ENCODE measurements around the gene CROCC2.

Gene CROCC2

DNA sequence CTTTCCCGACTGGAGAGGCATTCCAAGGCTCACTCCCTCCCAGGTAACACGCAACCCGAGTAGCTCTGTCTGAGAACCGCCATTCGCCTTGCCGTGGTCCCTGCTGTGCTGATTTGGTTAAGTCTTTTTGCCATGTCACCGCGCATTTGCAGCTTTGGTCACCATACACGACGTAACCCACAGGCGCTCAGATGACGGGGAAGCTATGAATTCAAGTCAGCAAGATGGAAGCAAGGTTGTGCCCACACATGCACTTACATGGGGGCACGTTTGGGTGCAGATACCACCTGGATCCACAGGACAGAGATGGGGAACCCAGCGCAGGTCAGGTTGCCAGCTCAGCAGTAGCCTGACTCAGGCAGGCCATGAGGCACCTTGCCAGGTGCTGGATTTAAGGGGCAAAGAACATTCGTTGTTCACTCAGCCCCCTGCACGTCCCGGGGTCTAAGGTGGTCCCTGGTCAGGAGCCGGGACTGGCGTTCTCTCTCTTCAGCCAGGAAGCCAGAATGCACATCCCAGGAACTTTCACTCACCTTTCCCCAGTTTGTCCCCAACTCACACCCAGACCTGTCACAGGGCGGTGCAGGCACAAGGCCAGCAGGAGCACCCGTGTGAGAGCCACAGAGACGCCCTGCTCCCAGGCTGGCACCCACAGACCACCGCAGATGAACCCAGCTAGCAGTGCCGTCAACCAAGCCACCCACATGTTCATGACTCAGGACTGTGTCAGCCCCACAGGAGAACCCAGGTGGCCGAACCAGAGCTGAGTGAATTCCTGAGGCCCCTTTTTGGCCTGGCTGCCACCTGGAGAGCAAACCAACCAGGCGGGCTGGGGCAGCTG lies 112.1 kb downstream of the CROCC2 start:
- Histone ChIP-seq H2AFZ (ENCODE audit: low read length) (no peak overlapping the region), H3K27ac (ENCODE audit: low read depth, low read length, poor library complexity, severe bottlenecking) (no peak overlapping the region), H3K4me2 (ENCODE audit: low read length) (no peak overlapping the region), H3F3A (ENCODE audit: insufficient read depth, low read length) (no peaks in the 10 kb centered on the region), H3K9me3 (ENCODE audit: low read length) (no peaks in the 10 kb centered on the region; the same call in 1 of the 2 replicates), H3K4me3 (ENCODE audit: low read depth, low read length, poor library complexity, severe bottlenecking) (no peak overlapping the region), H3K36me3 (ENCODE audit: insufficient read depth, low read length) (no peaks in the 10 kb centered on the region), H3K4me1 (ENCODE audit: insufficient read depth, low read length, severe bottlenecking) (no peaks in the 10 kb centered on the region), H3K27me3 (ENCODE audit: insufficient read depth, low read length) (no peaks in the 10 kb centered on the region), H3K9me2 (ENCODE audit: low read depth, low read length) (no peaks in the 10 kb centered on the region), H3K9ac (ENCODE audit: low read length) (no peak overlapping the region), H4K20me1 (ENCODE audit: insufficient read depth, low read length) (no peaks in the 10 kb centered on the region), H3K79me2 (ENCODE audit: insufficient read depth, low read length) (no peaks in the 10 kb centered on the region)
- TF ChIP-seq, protein P1, sequence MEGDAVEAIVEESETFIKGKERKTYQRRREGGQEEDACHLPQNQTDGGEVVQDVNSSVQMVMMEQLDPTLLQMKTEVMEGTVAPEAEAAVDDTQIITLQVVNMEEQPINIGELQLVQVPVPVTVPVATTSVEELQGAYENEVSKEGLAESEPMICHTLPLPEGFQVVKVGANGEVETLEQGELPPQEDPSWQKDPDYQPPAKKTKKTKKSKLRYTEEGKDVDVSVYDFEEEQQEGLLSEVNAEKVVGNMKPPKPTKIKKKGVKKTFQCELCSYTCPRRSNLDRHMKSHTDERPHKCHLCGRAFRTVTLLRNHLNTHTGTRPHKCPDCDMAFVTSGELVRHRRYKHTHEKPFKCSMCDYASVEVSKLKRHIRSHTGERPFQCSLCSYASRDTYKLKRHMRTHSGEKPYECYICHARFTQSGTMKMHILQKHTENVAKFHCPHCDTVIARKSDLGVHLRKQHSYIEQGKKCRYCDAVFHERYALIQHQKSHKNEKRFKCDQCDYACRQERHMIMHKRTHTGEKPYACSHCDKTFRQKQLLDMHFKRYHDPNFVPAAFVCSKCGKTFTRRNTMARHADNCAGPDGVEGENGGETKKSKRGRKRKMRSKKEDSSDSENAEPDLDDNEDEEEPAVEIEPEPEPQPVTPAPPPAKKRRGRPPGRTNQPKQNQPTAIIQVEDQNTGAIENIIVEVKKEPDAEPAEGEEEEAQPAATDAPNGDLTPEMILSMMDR (IDR thresholded peaks at IDR 0.05; ENCODE audit: low read length): no peak
- TF ChIP-seq EZH2 (IDR thresholded peaks at IDR 0.05; ENCODE audit: borderline replicate concordance, low read length): no peak

DNA sequence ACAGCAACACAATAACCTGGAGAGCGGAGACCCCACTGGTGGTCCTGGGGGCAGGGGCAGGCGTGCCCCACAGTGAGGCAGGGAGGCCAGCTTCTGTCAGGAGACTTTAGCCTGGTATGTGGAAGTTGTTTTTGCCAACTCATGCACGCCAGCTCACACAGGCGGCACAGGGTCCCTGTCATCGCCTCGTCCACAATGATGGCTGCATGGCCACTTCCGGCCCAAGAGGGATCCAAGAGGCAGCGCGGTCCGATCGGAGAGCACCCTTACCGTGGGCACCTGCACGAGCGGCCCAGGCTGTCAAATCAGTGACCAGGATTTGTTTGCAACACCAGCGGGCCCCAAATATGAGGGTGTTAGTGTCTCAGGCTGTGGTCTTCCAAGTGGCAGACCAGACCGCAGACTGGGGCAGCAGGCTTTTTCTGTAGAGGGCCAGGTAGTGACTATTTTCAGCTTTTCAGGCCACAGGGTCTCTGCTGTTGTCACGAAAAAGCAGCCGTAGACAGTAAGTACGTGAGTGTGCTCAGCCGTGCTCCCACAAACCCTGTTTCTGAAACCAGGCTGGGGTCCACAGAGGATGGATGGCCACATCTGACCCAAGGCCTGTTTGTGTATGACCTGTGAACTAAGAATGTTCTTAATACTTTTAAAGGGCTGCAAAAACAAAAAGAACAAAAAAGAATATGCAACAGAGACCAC lies 113.5 kb downstream of the CROCC2 start:
- Histone ChIP-seq H3K27ac (ENCODE audit: low read depth, low read length, poor library complexity, severe bottlenecking) (no peak overlapping the region), H3K4me3 (ENCODE audit: low read depth, low read length, poor library complexity, severe bottlenecking) (no peak overlapping the region), H4K20me1 (ENCODE audit: insufficient read depth, low read length) (no peaks in the 10 kb centered on the region), H3K79me2 (ENCODE audit: insufficient read depth, low read length) (no peaks in the 10 kb centered on the region), H3K36me3 (ENCODE audit: insufficient read depth, low read length) (no peaks in the 10 kb centered on the region), H3K9ac (ENCODE audit: low read length) (no peak overlapping the region), H3K4me1 (ENCODE audit: insufficient read depth, low read length, severe bottlenecking) (no peaks in the 10 kb centered on the region), H3K27me3 (ENCODE audit: insufficient read depth, low read length) (no peaks in the 10 kb centered on the region), H3K9me2 (ENCODE audit: low read depth, low read length) (no peaks in the 10 kb centered on the region), H3K9me3 (ENCODE audit: low read length) (no peaks in the 10 kb centered on the region; the same call in 1 of the 2 replicates), H2AFZ (ENCODE audit: low read length) (no peak overlapping the region), H3F3A (ENCODE audit: insufficient read depth, low read length) (no peaks in the 10 kb centered on the region), H3K4me2 (ENCODE audit: low read length) (no peak overlapping the region)
- TF ChIP-seq, protein P1 (IDR thresholded peaks at IDR 0.05; ENCODE audit: low read length): no peak
- no peak for TF ChIP-seq EZH2 (IDR thresholded peaks at IDR 0.05; ENCODE audit: borderline replicate concordance, low read length)

DNA sequence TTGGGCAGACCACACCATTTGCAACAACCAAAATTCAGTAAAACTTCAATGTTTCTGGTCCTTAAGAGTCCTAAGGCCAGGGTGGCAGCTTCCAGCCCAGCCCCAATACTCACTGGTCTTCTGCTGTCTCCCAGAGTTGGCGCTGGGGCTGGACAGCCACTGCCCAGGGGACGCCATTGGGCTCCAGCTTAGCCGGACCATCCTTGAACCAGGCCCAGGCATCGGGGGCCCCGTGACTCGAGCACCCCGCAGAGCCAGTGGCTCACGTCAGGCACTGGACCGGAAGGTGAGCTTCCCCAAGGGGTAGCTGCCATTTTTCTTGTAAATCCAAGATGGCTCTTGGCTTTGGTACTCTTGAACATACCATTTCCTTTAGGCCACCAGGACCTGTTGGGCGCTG lies 114.1 kb downstream of the CROCC2 start:
- H3K36me3 ChIP-seq (ENCODE audit: insufficient read depth, low read length): no peaks in the 10 kb centered on the region
- H3K4me1 ChIP-seq (ENCODE audit: insufficient read depth, low read length, severe bottlenecking): no peaks in the 10 kb centered on the region
- H3K9me3 ChIP-seq (ENCODE audit: low read length): peaks cover 3% of the 10 kb centered on the region; the same call in 1 of the 2 replicates
- H3K4me3 ChIP-seq (ENCODE audit: low read depth, low read length, poor library complexity, severe bottlenecking): no peak overlapping the region
- H3K4me2 ChIP-seq (ENCODE audit: low read length): no peak overlapping the region
- no peaks in the 10 kb centered on the region for H4K20me1 ChIP-seq (ENCODE audit: insufficient read depth, low read length)
- H3K79me2 ChIP-seq (ENCODE audit: insufficient read depth, low read length): no peaks in the 10 kb centered on the region
- no peak overlapping the region for H3K9ac ChIP-seq (ENCODE audit: low read length)
- no peak for TF ChIP-seq EZH2 (IDR thresholded peaks at IDR 0.05; ENCODE audit: borderline replicate concordance, low read length)
- H3K27me3 ChIP-seq (ENCODE audit: insufficient read depth, low read length): no peaks in the 10 kb centered on the region
- H3F3A ChIP-seq (ENCODE audit: insufficient read depth, low read length): no peaks in the 10 kb centered on the region
- H3K9me2 ChIP-seq (ENCODE audit: low read depth, low read length): no peaks in the 10 kb centered on the region
- H3K27ac ChIP-seq (ENCODE audit: low read depth, low read length, poor library complexity, severe bottlenecking): no peak overlapping the region
- H2AFZ ChIP-seq (ENCODE audit: low read length): no peak overlapping the region
